ENCODE measurements around the gene TRIM33. TPM values are rescaled to one million over a fixed set of nuclear protein-coding genes. Genes with fewer than 3 reads are reported as not detected.

The TRIM33 gene
- total and polyA plus RNA-seq, 2 of the 8 experiments (the other 6 are each of a cell fraction or from before 2014, with no cell fraction given): 17.1 to 52.3 TPM

DNA sequence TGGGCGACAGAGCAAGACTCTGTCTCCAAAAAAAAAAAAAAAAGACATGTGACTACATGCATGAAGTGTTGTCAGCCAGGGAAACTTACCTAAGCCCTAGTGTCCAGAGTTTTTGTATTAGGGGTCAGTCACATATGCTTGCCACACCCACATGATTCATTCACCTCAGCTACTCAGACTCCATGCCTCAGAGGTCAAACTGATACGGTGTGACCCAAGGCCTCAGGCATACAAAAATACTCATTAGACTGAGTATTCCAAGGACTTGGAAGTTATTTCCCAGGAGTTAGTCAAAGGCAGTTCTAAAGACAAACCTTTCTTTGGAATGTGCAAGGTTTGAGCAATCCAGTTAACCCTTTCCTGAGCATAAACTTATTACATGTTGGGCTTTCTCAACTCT, 6.3 kb upstream of the TRIM33 start (continued):
- TF ChIP-seq CTBP2 (IDR thresholded peaks at IDR 0.05; ENCODE audit: borderline replicate concordance, insufficient read depth, insufficient read length, low read length) (no peak), KDM4A (IDR thresholded peaks at IDR 0.05; ENCODE audit: low read depth, low read length, severe bottlenecking) (no peak), PHF8 (conservative IDR thresholded peaks at IDR 0.05; ENCODE audit: low read depth, low read length) (no peak), BRCA1 (IDR thresholded peaks at IDR 0.05; ENCODE audit: low read depth, low read length) (no peak)
